BJ (cell line): ENCODE results near the gene INSIG1. TPM values are rescaled to one million over a fixed set of nuclear protein-coding genes. Genes with fewer than 3 reads are reported as not detected.

Experiments
- CTCF ChIA-PET: fragments of 350-600 bp; formaldehyde crosslinking; extraction: SDS; loops from one replicate; lab custom pipeline; 2021; ENCODE audit warnings: antibody characterized with exemption, inconsistent platforms; lab: Yijun Ruan, JAX
- POLR2A ChIA-PET: fragments of 300-600 bp; sonication (Branson Sonifier 250); formaldehyde crosslinking; extraction: SDS; loops from one replicate; lab custom pipeline; 2021; ENCODE audit warnings: antibody characterized with exemption; lab: Charles Lee
- DNase-seq: peaks from one replicate; pipeline ENCODE4 v3.0.0-alpha.2; 2011; ENCODE audit warnings: low read depth
- H3K27me3 ChIP-seq: 2 replicates; pipeline ENCODE4 v1.6.0; 2011; ENCODE audit warnings: low read length; ENCODE audit not compliant: control insufficient read depth, insufficient read depth
- H3K36me3 ChIP-seq: 2 replicates; pipeline ENCODE4 v1.5.1; 2011; ENCODE audit warnings: low read length; ENCODE audit not compliant: control insufficient read depth, insufficient read depth
- H3K4me3 ChIP-seq: 2 replicates; pipeline ENCODE4 v1.5.1; 2011; ENCODE audit warnings: low read depth, mild to moderate bottlenecking, control low read depth, low read length
- polyA plus RNA-seq: library from polyadenylated mRNA; depleted of rRNA; stranded (reverse); fragments of >200 nt; gene quantifications from 2 replicates; pipeline ENCODE4 v1.2.3, GENCODE V29; 2011
- TF ChIP-seq, protein P1 (sequence below): IDR thresholded peaks from 2 replicates; pipeline ENCODE4 v1.5.1; 2011; ENCODE audit warnings: low read depth, mild to moderate bottlenecking, control low read depth, inconsistent platforms, low read length, moderate library complexity; ENCODE audit not compliant: insufficient read depth

The INSIG1 gene
- polyA plus RNA-seq, 1 experiment: 11.0 TPM

DNA sequence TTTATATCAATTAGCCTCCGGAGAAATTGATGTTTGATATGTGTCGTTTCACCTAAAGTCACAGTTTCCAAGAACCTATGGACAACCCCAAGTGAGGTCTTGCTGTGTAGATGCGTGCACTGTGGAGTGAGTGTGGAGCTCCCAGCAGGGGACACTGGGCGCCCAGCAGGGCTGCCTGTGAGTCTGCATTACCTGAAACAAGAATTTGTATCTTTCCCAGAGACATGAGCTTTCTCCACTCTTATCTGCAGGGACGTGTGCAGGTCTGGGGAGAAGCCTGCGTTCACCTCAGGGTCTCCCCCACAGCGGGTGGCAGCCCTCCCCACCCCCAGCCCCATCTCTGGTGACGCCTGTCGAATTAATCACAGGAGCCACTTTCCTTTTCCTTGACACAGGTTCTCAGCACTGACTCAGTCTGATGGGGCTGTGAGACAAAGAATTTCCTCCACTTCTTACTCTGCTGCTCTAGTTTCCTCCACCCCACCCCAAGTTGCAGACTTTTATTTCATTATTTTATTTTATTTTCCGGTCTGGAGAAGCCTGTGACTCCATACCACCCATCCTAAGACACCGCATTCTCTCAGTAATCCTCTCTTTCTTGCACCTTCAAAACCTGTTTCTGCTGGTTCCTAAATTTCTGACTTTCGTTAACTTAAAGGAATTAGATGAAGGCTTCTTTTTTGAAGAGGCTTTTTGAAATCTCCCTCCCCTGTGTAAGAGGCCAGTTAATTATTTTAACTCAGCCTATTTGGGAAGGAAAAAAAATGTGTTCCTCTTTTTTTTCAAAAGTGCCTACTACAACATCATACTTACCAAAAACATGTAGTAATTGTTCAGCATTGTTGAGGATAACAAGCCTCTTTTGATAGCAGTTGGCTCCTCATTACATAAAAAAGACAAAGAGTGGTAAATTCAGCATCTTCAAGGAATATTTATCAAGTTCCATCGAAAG lies 17.0 kb upstream of the INSIG1 start:
- Histone ChIP-seq H3K4me3 (no peak overlapping the region), H3K36me3 (no peaks in the 10 kb centered on the region), H3K27me3 (peaks cover 5% of the 10 kb centered on the region)
- ChIA-PET POLR2A (no interaction called here), CTCF (no interaction called here)
- DNase-seq: no peak
- TF ChIP-seq, protein P1, sequence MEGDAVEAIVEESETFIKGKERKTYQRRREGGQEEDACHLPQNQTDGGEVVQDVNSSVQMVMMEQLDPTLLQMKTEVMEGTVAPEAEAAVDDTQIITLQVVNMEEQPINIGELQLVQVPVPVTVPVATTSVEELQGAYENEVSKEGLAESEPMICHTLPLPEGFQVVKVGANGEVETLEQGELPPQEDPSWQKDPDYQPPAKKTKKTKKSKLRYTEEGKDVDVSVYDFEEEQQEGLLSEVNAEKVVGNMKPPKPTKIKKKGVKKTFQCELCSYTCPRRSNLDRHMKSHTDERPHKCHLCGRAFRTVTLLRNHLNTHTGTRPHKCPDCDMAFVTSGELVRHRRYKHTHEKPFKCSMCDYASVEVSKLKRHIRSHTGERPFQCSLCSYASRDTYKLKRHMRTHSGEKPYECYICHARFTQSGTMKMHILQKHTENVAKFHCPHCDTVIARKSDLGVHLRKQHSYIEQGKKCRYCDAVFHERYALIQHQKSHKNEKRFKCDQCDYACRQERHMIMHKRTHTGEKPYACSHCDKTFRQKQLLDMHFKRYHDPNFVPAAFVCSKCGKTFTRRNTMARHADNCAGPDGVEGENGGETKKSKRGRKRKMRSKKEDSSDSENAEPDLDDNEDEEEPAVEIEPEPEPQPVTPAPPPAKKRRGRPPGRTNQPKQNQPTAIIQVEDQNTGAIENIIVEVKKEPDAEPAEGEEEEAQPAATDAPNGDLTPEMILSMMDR: no peak

DNA sequence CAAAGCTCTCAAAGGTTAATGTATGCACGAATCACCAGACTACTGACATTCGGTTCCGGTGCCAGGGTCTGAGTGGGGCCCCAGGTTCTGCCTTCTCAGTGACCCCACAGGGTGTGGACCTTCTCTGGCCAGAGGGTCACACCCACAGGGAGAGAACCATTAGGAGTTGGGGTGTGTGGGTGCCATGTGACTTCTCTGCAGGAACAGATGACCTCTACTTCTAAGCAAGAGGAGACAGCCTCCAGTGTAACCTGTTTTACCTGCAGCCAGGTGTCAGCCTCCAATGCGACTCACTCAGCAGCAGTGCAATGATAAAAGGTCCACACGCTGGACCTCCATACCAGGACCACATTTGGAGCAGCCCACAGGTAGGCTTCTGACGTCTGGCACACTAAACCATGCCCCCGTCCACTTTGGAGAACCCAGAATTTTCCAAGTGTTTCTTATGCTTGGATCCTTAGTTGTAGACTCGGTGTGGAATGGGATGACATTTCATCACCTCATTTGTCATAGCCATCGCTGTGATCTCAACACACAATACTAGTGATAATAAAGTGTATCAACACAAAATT lies 16.2 kb upstream of the INSIG1 start:
- TF ChIP-seq, protein P1: no peak
- CTCF ChIA-PET: interaction anchor here (1.7 kb wide), 1 partner anchor 20 kb away, joined by 4 read pairs; no protein-coding TSS in a partner anchor
- peaks cover 5% of the 10 kb centered on the region for H3K27me3 ChIP-seq
- no peak for DNase-seq
- H3K36me3 ChIP-seq: no peaks in the 10 kb centered on the region
- H3K4me3 ChIP-seq: no peak overlapping the region
- POLR2A ChIA-PET: no interaction called here

DNA sequence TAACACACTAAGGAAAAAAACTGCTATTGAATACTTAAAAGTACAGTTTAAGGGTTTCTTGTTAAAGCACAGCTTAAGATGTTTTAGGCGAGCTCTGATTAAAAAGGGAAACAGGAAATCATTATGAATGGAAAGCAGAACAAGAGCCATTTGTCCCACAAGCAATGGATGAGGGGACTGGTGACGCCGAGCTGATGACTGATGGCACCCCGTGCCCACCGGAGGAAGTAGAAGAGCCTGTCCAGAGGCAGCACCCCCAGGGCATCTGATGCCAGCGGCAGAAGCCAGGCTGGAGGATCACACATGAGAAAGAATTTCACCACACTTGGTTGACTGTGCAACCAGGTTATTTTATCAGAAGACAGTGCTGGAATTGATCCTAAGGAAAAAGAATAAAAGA lies 15.0 kb upstream of the INSIG1 start:
- Histone ChIP-seq H3K27me3 (peaks cover 4% of the 10 kb centered on the region), H3K36me3 (no peaks in the 10 kb centered on the region), H3K4me3 (no peak overlapping the region)
- POLR2A ChIA-PET: no interaction called here
- TF ChIP-seq, protein P1: no peak
- CTCF ChIA-PET: interaction anchor here (1.1 to 1.7 kb wide), 3 partner anchors 15 to 368 kb away, joined by 3 to 4 read pairs (median 4); no protein-coding TSS in a partner anchor
- no peak for DNase-seq

DNA sequence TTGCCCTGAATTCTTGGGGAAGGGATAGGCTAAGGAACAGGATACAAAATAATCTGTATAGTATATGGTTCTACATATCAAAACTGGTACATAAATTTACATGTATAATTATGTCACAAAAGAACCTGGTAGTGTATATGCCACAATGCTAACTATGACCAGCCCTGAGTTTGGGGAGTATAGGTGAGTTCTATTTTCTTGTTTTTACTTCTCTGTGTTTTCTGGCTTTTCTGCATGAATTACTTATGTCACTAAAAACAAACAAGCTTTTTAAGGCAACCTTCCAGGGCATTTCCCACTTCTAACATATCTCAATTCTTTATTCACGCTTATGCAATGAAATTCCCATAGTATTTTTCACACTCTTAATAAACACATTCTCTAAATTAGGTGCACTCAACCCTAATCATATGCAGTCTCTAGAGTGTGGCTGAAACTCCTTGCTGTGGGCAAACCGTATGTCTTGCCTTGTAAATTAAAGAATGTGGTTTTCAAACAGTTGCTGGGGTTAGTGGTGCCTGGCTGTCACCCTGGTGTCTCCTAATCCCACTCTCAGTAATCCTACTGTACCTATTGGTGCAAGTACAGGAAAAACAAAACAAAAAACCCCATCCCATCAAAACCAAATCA lies 14.0 kb upstream of the INSIG1 start:
- DNase-seq: no peak
- ChIA-PET POLR2A (no interaction called here), CTCF (interaction anchor here (1.3 kb wide), 1 partner anchor 16 kb away, joined by 4 read pairs; no protein-coding TSS in a partner anchor)
- Histone ChIP-seq H3K36me3 (no peaks in the 10 kb centered on the region), H3K4me3 (no peak overlapping the region), H3K27me3 (peaks cover 4% of the 10 kb centered on the region)
- TF ChIP-seq, protein P1: no peak
